Activated CD4-positive, alpha-beta T cell treated with anti-CD3 and anti-CD28 coated beads, Interleukin-2, amount 10 ng/mL, durations not matched to agents 7 days and 5 days (primary cell): ENCODE data around the gene CDH4. TPM values are rescaled to one million over a fixed set of nuclear protein-coding genes. Genes with fewer than 3 reads are reported as not detected.
"Not testable (repeated sequence)": the region's sequence is repeated elsewhere in the genome, so short reads cannot be mapped to it uniquely, and the experiment has no call there.

Experiments used
- CTCF ChIA-PET: fragments of 350-600 bp; sonication (Branson Sonifier 250); formaldehyde crosslinking; loops from one replicate; lab custom pipeline; 2021; ENCODE audit warnings: antibody characterized with exemption; lab: Charles Lee
- POLR2A ChIA-PET: fragments of 350-600 bp; sonication (Branson Sonifier 250); formaldehyde crosslinking; loops from one replicate; lab custom pipeline; 2021; ENCODE audit warnings: antibody characterized with exemption; lab: Charles Lee
- DNase-seq: peaks from one replicate; pipeline ENCODE4 v3.0.0-alpha.2; 2020
- H3K27ac Mint-ChIP-seq: one replicate; pipeline ENCODE4 v1.8.0; 2021; ENCODE audit warnings: mild to moderate bottlenecking, moderate library complexity, mixed read lengths
- H3K27me3 Mint-ChIP-seq: one replicate; pipeline ENCODE4 v1.8.0; 2021; ENCODE audit warnings: mixed read lengths
- H3K36me3 Mint-ChIP-seq: one replicate; pipeline ENCODE4 v1.8.0; 2021; ENCODE audit warnings: low read depth, mixed read lengths
- H3K4me1 Mint-ChIP-seq: one replicate; pipeline ENCODE4 v1.8.0; 2021; ENCODE audit warnings: mixed read lengths
- H3K4me3 Mint-ChIP-seq: one replicate; pipeline ENCODE4 v1.8.0; 2021; ENCODE audit warnings: mild to moderate bottlenecking, moderate library complexity, mixed read lengths
- H3K9me3 Mint-ChIP-seq: one replicate; pipeline ENCODE4 v1.8.0; 2021; ENCODE audit warnings: mixed read lengths
- total RNA-seq, 2 experiments: library from RNA; stranded (reverse); gene quantifications; one replicate each; pipeline ENCODE4 v1.2.3, GENCODE V29; 2021

CDH4 gene
- total RNA-seq, 2 experiments from 2014 or later: not detected

- CTCF ChIA-PET: no interaction called here
- no peak for DNase-seq
- H3K9me3 Mint-ChIP-seq: peaks cover 2% of the 10 kb centered on the region
- peaks cover 21% of the 10 kb centered on the region for H3K27me3 Mint-ChIP-seq
- peaks cover 3% of the 10 kb centered on the region for H3K4me1 Mint-ChIP-seq
- H3K36me3 Mint-ChIP-seq: no peaks in the 10 kb centered on the region
- no peak overlapping the region for H3K27ac Mint-ChIP-seq
- POLR2A ChIA-PET: no interaction called here
- H3K4me3 Mint-ChIP-seq: no peak overlapping the region
Measured at GRCh38 chr20:61256824-61257223, 4.8 kb downstream of the CDH4 start.

- peaks cover 2% of the 10 kb centered on the region for H3K9me3 Mint-ChIP-seq
- DNase-seq: no peak
- no peak overlapping the region for H3K27ac Mint-ChIP-seq
- no peaks in the 10 kb centered on the region for H3K36me3 Mint-ChIP-seq
- H3K4me3 Mint-ChIP-seq: no peak overlapping the region
- ChIA-PET CTCF (no interaction called here), POLR2A (no interaction called here)
- H3K27me3 Mint-ChIP-seq: peaks cover 21% of the 10 kb centered on the region
- peaks cover 3% of the 10 kb centered on the region for H3K4me1 Mint-ChIP-seq
Measured at GRCh38 chr20:61257611-61258010, 5.5 kb downstream of the CDH4 start.

GRCh38 chr20:61259741-61260140 is 7.7 kb downstream of the CDH4 start:
- CTCF ChIA-PET: no interaction called here
- no peaks in the 10 kb centered on the region for H3K4me1 Mint-ChIP-seq

GRCh38 chr20:61260905-61261304 is 8.8 kb downstream of the CDH4 start:
- H3K27ac Mint-ChIP-seq: no peak overlapping the region
- peaks cover 2% of the 10 kb centered on the region for H3K9me3 Mint-ChIP-seq

More at GRCh38 chr20:61259741-61260140, 7.7 kb downstream of the CDH4 start:
- H3K27me3 Mint-ChIP-seq: peaks cover 13% of the 10 kb centered on the region
- DNase-seq: no peak
- POLR2A ChIA-PET: no interaction called here
- H3K9me3 Mint-ChIP-seq: peaks cover 2% of the 10 kb centered on the region
- no peak overlapping the region for H3K27ac Mint-ChIP-seq
- no peak overlapping the region for H3K4me3 Mint-ChIP-seq
- H3K36me3 Mint-ChIP-seq: no peaks in the 10 kb centered on the region

GRCh38 chr20:61262036-61262435 is 10.0 kb downstream of the CDH4 start:
- no peaks in the 10 kb centered on the region for H3K4me1 Mint-ChIP-seq
- H3K9me3 Mint-ChIP-seq: peaks cover 2% of the 10 kb centered on the region
- DNase-seq: no peak
- ChIA-PET CTCF (interaction anchor here (1.2 kb wide), 1 partner anchor 1051 kb away, joined by 3 read pairs; no protein-coding TSS in a partner anchor), POLR2A (no interaction called here)
- no peak overlapping the region for H3K4me3 Mint-ChIP-seq
- H3K36me3 Mint-ChIP-seq: no peaks in the 10 kb centered on the region
- H3K27me3 Mint-ChIP-seq: peaks cover 2% of the 10 kb centered on the region
- H3K27ac Mint-ChIP-seq: no peak overlapping the region

More at GRCh38 chr20:61260905-61261304, 8.8 kb downstream of the CDH4 start:
- H3K4me1 Mint-ChIP-seq: no peaks in the 10 kb centered on the region
- POLR2A ChIA-PET: no interaction called here
- H3K27me3 Mint-ChIP-seq: peaks cover 3% of the 10 kb centered on the region
- no peaks in the 10 kb centered on the region for H3K36me3 Mint-ChIP-seq
- no peak for DNase-seq
- CTCF ChIA-PET: interaction anchor here (1.2 kb wide), 1 partner anchor 1050 kb away, joined by 3 read pairs; no protein-coding TSS in a partner anchor
- no peak overlapping the region for H3K4me3 Mint-ChIP-seq

- H3K9me3 Mint-ChIP-seq: peaks cover 2% of the 10 kb centered on the region
- peaks cover 2% of the 10 kb centered on the region for H3K27me3 Mint-ChIP-seq
- ChIA-PET POLR2A (no interaction called here), CTCF (no interaction called here)
- H3K4me1 Mint-ChIP-seq: no peaks in the 10 kb centered on the region
- H3K36me3 Mint-ChIP-seq: no peaks in the 10 kb centered on the region
- H3K27ac Mint-ChIP-seq: no peak overlapping the region
- no peak for DNase-seq
- H3K4me3 Mint-ChIP-seq: no peak overlapping the region
Measured at GRCh38 chr20:61262514-61262913, 10.5 kb downstream of the CDH4 start.

- DNase-seq: peak; percentile 36
- POLR2A ChIA-PET: no interaction called here
- no peaks in the 10 kb centered on the region for H3K4me1 Mint-ChIP-seq
Measured at GRCh38 chr20:61263084-61263695, 11.1 kb downstream of the CDH4 start.

GRCh38 chr20:61263938-61264337 is 11.9 kb downstream of the CDH4 start:
- no peaks in the 10 kb centered on the region for H3K36me3 Mint-ChIP-seq
- no peak for DNase-seq
- no peaks in the 10 kb centered on the region for H3K9me3 Mint-ChIP-seq
- H3K4me3 Mint-ChIP-seq: no peak overlapping the region
- H3K4me1 Mint-ChIP-seq: no peaks in the 10 kb centered on the region
- no peak overlapping the region for H3K27ac Mint-ChIP-seq
- H3K27me3 Mint-ChIP-seq: peaks cover 2% of the 10 kb centered on the region
- ChIA-PET CTCF (no interaction called here), POLR2A (no interaction called here)

More at GRCh38 chr20:61263084-61263695, 11.1 kb downstream of the CDH4 start:
- CTCF ChIA-PET: no interaction called here
- Mint-ChIP-seq H3K27me3 (peaks cover 2% of the 10 kb centered on the region), H3K4me3 (no peak overlapping the region), H3K36me3 (no peaks in the 10 kb centered on the region), H3K9me3 (peaks cover 2% of the 10 kb centered on the region), H3K27ac (no peak overlapping the region)

- peaks cover 2% of the 10 kb centered on the region for H3K27me3 Mint-ChIP-seq
- no peak overlapping the region for H3K4me3 Mint-ChIP-seq
- no peaks in the 10 kb centered on the region for H3K36me3 Mint-ChIP-seq
- ChIA-PET CTCF (no interaction called here), POLR2A (no interaction called here)
- H3K9me3 Mint-ChIP-seq: no peaks in the 10 kb centered on the region
- no peak overlapping the region for H3K27ac Mint-ChIP-seq
- no peak for DNase-seq
- no peaks in the 10 kb centered on the region for H3K4me1 Mint-ChIP-seq
Measured at GRCh38 chr20:61267241-61267640, 15.2 kb downstream of the CDH4 start.

GRCh38 chr20:61268024-61268423 is 16.0 kb downstream of the CDH4 start:
- H3K27me3 Mint-ChIP-seq: peaks cover 2% of the 10 kb centered on the region
- H3K4me1 Mint-ChIP-seq: no peaks in the 10 kb centered on the region
- H3K4me3 Mint-ChIP-seq: no peak overlapping the region
- ChIA-PET POLR2A (no interaction called here), CTCF (no interaction called here)
- H3K9me3 Mint-ChIP-seq: no peaks in the 10 kb centered on the region
- no peak for DNase-seq
- no peaks in the 10 kb centered on the region for H3K36me3 Mint-ChIP-seq
- H3K27ac Mint-ChIP-seq: no peak overlapping the region

GRCh38 chr20:61271312-61272231 is 19.5 kb downstream of the CDH4 start:
- no peaks in the 10 kb centered on the region for H3K4me1 Mint-ChIP-seq

GRCh38 chr20:61273024-61273423 is 21.0 kb downstream of the CDH4 start:
- H3K27me3 Mint-ChIP-seq, H3K36me3 Mint-ChIP-seq, CTCF ChIA-PET, H3K4me1 Mint-ChIP-seq, H3K4me3 Mint-ChIP-seq, H3K27ac Mint-ChIP-seq, DNase-seq, H3K9me3 Mint-ChIP-seq, POLR2A ChIA-PET: not testable (repeated sequence)

More at GRCh38 chr20:61271312-61272231, 19.5 kb downstream of the CDH4 start:
- Mint-ChIP-seq H3K36me3 (no peaks in the 10 kb centered on the region), H3K27me3 (no peaks in the 10 kb centered on the region), H3K9me3 (peaks cover 7% of the 10 kb centered on the region), H3K27ac (no peak overlapping the region), H3K4me3 (no peak overlapping the region)
- CTCF ChIA-PET: no interaction called here
- POLR2A ChIA-PET: no interaction called here
- DNase-seq: no peak

GRCh38 chr20:61273666-61274065 is 21.6 kb downstream of the CDH4 start:
- H3K36me3 Mint-ChIP-seq, H3K27ac Mint-ChIP-seq, H3K4me3 Mint-ChIP-seq, DNase-seq, POLR2A ChIA-PET, H3K9me3 Mint-ChIP-seq, H3K4me1 Mint-ChIP-seq, H3K27me3 Mint-ChIP-seq, CTCF ChIA-PET: not testable (repeated sequence)
